IMR-90 (cell line): ENCODE data around the gene PKHD1. TPM values are rescaled to one million over a fixed set of nuclear protein-coding genes. Genes with fewer than 3 reads are reported as not detected.
A peak's percentile ranks its signal among the peaks of the same experiment; 100 is the strongest.

Source experiments
- ATAC-seq: fragments of 200-7000 bp; cut with Tn5 transposase; 2 replicates; pipeline ENCODE4 v1.9.1; 2020; ENCODE audit warnings: low read depth, mild to moderate bottlenecking, moderate library complexity
- Bru-seq: library from RNA; stranded (reverse); fragments of 400-500 nt; gene quantifications from one replicate; lab custom pipeline; 2021; lab: Mats Ljungman, UMichigan
- BruChase-seq, 2 experiments: library from RNA; stranded (reverse); fragments of 400-500 nt; gene quantifications; one replicate each; lab custom pipeline; 2021; lab: Mats Ljungman, UMichigan
- BruUV-seq: library from RNA; stranded (reverse); fragments of 400-500 nt; replicated peaks from 2 replicates; lab custom pipeline; 2021; lab: Mats Ljungman, UMichigan
- CTCF ChIA-PET: fragments of 300-600 bp; formaldehyde crosslinking; extraction: SDS; loops from one replicate; lab custom pipeline; 2021; ENCODE audit warnings: antibody characterized with exemption; lab: Yijun Ruan, JAX
- POLR2A ChIA-PET: fragments of 300-600 bp; sonication (Branson Sonifier 250); formaldehyde crosslinking; loops from one replicate; lab custom pipeline; 2022; ENCODE audit warnings: antibody characterized with exemption; ENCODE audit not compliant: unreplicated experiment; lab: Charles Lee
- DNase-seq: peaks from one replicate; pipeline ENCODE4 v3.0.0; 2013
- H2AFZ ChIP-seq: replicated peaks from 2 replicates; pipeline ENCODE3; 2013; ENCODE audit warnings: low read length, mild to moderate bottlenecking; ENCODE audit not compliant: poor library complexity
- H2AK5ac ChIP-seq: 2 replicates; pipeline ENCODE4 v1.6.1; 2013; ENCODE audit warnings: low read depth, low read length, inconsistent platforms
- H2AK9ac ChIP-seq: replicated peaks from 2 replicates; pipeline ENCODE3; 2013; ENCODE audit warnings: mild to moderate bottlenecking, low read depth, low read length, moderate library complexity; ENCODE audit not compliant: poor library complexity
- H2BK120ac ChIP-seq: 2 replicates; pipeline ENCODE4 v1.6.1; 2013; ENCODE audit warnings: low read depth, low read length, inconsistent platforms
- H2BK15ac ChIP-seq: 3 replicates; pipeline ENCODE4 v1.6.1; 2013; ENCODE audit warnings: low read depth, low read length, inconsistent platforms
- H2BK20ac ChIP-seq: 2 replicates; pipeline ENCODE4 v1.6.1; 2013; ENCODE audit warnings: low read depth, mild to moderate bottlenecking, inconsistent platforms, low read length, moderate library complexity
- H2BK5ac ChIP-seq: 2 replicates; pipeline ENCODE4 v1.6.1; 2013; ENCODE audit warnings: mild to moderate bottlenecking, low read depth, low read length, inconsistent platforms; ENCODE audit not compliant: poor library complexity, severe bottlenecking
- H3K14ac ChIP-seq: replicated peaks from 2 replicates; pipeline ENCODE4 v1.6.1; 2013; ENCODE audit warnings: low read depth, low read length, inconsistent platforms
- H3K18ac ChIP-seq: 2 replicates; pipeline ENCODE4 v1.6.1; 2013; ENCODE audit warnings: low read depth, low read length, control low read depth
- H3K23ac ChIP-seq: 2 replicates; pipeline ENCODE4 v1.6.1; 2013; ENCODE audit warnings: low read depth, low read length, inconsistent platforms
- H3K27ac ChIP-seq: 2 replicates; pipeline ENCODE4 v1.5.1; 2013; ENCODE audit warnings: mild to moderate bottlenecking, control low read depth, low read length; ENCODE audit not compliant: insufficient read depth
- H3K27me3 ChIP-seq: 2 replicates; pipeline ENCODE4 v1.6.1; 2013; ENCODE audit warnings: low read length; ENCODE audit not compliant: control insufficient read depth, insufficient read depth
- H3K36me3 ChIP-seq: 2 replicates; pipeline ENCODE4 v1.6.1; 2013; ENCODE audit warnings: low read length, mixed read lengths; ENCODE audit not compliant: control insufficient read depth, insufficient read depth
- H3K4ac ChIP-seq: 2 replicates; pipeline ENCODE4 v1.6.1; 2013; ENCODE audit warnings: low read depth, low read length, inconsistent platforms
- H3K4me1 ChIP-seq: 2 replicates; pipeline ENCODE4 v1.6.1; 2013; ENCODE audit warnings: low read length, mixed read lengths; ENCODE audit not compliant: control insufficient read depth, insufficient read depth
- H3K4me2 ChIP-seq: 2 replicates; pipeline ENCODE4 v1.6.1; 2013; ENCODE audit warnings: low read depth, mild to moderate bottlenecking, control low read depth, low read length, moderate library complexity
- H3K4me3 ChIP-seq: 2 replicates; pipeline ENCODE4 v1.5.1; 2013; ENCODE audit warnings: low read depth, mild to moderate bottlenecking, control low read depth, low read length, moderate library complexity; ENCODE audit not compliant: insufficient read depth
- H3K56ac ChIP-seq: 2 replicates; pipeline ENCODE4 v1.6.1; 2013; ENCODE audit warnings: low read length, inconsistent platforms; ENCODE audit not compliant: insufficient read depth; ENCODE audit errors: extremely low read depth
- H3K79me1 ChIP-seq, 2 experiments: 2 replicates each; pipeline ENCODE4 v1.6.1; 2013; ENCODE audit warnings: low read length in 2 of 2, inconsistent platforms in 1 of 2, low read depth in 1 of 2
- H3K9ac ChIP-seq: 2 replicates; pipeline ENCODE4 v1.6.1; 2013; ENCODE audit warnings: low read depth, low read length, control low read depth
- H3K9me1 ChIP-seq: 2 replicates; pipeline ENCODE4 v1.6.1; 2013; ENCODE audit warnings: low read length, inconsistent platforms; ENCODE audit not compliant: insufficient read depth
- H3K9me3 ChIP-seq: 2 replicates; pipeline ENCODE4 v1.6.1; 2013; ENCODE audit warnings: low read length; ENCODE audit not compliant: control insufficient read depth, insufficient read depth
- H4K20me1 ChIP-seq: 2 replicates; pipeline ENCODE4 v1.6.1; 2013; ENCODE audit warnings: low read length, inconsistent platforms; ENCODE audit not compliant: insufficient read depth
- H4K5ac ChIP-seq: 2 replicates; pipeline ENCODE4 v1.6.1; 2013; ENCODE audit warnings: mild to moderate bottlenecking, low read depth, low read length, control low read depth
- H4K8ac ChIP-seq, 2 experiments: 2 replicates each; pipeline ENCODE4 v1.6.1; 2013; ENCODE audit warnings: low read depth in 2 of 2, low read length in 2 of 2, control low read depth in 1 of 2, inconsistent platforms in 1 of 2
- H4K91ac ChIP-seq: 2 replicates; pipeline ENCODE4 v1.6.1; 2013; ENCODE audit warnings: low read depth, low read length, inconsistent platforms; ENCODE audit not compliant: insufficient read depth
- MAZ ChIP-seq: IDR thresholded peaks from 2 replicates; pipeline ENCODE4 v1.6.1; 2012; ENCODE audit warnings: low read depth, mild to moderate bottlenecking, low read length, improper control_type of control experiment, moderate library complexity, borderline replicate concordance
- RAD21 ChIP-seq: IDR thresholded peaks from 2 replicates; pipeline ENCODE4 v1.6.1; 2012; ENCODE audit warnings: low read length, improper control_type of control experiment
- RFX5 ChIP-seq: IDR thresholded peaks from 2 replicates; pipeline ENCODE4 v1.8.0; 2012; ENCODE audit warnings: low read depth, mild to moderate bottlenecking, low read length, moderate library complexity
- SMC3 ChIP-seq: fragments of 150-350 bp; IDR thresholded peaks from 2 replicates; pipeline ENCODE4 v1.6.1; 2016; ENCODE audit warnings: low read depth, mild to moderate bottlenecking, antibody characterized with exemption, low read length, moderate library complexity
- WGBS, 2 experiments: methylation state at CpG; one replicate each; pipeline versions ENCODE4 v1.1.5 to v1.1.7; 2013; ENCODE audit warnings: missing lambda C conversion rate in 2 of 2; ENCODE audit not compliant: insufficient read length in 1 of 2; ENCODE audit errors: extremely low coverage in 2 of 2; 5-methylcytosine and 5-hydroxymethylcytosine counted together
- dilution Hi-C: fragments of 300-500 bp; cut with HindIII; formaldehyde crosslinking; loops from one replicate; pipeline ENCODE4 v1.14.3; 2018; ENCODE audit warnings: low sequenced_read_pairs; ENCODE audit not compliant: unreplicated experiment
- in situ Hi-C: fragments of 300-500 bp; cut with MboI; formaldehyde crosslinking; loops from 3 replicates; pipeline ENCODE4 v1.14.3; 2019; ENCODE audit warnings: low sequenced_read_pairs, inconsistent platforms, mixed read lengths
- intact Hi-C: fragments of 100-400 bp; cut with micrococcal nuclease; formaldehyde crosslinking; loops from 2 replicates; pipeline ENCODE4 v1.10.0; 2022
- long read RNA-seq: library from polyadenylated mRNA; unstranded; transcript quantifications from one replicate; pipeline ENCODE4 v2.0.0, GENCODE V29; 2021; ENCODE audit not compliant: unreplicated experiment
- polyA plus RNA-seq, 3 experiments: library from polyadenylated mRNA; depleted of rRNA; stranded (reverse); fragments of >200 nt; gene quantifications; 2 replicates each; pipeline ENCODE4 v1.2.3, GENCODE V29; 2012; ENCODE audit warnings: low replicate concordance in 1 of 3
- total RNA-seq: library from RNA; depleted of rRNA; stranded (reverse); fragments of >200 nt; gene quantifications from 2 replicates; pipeline ENCODE4 v1.2.3, GENCODE V29; 2012; rRNA removed
- TF ChIP-seq, protein P1 (sequence below): conservative IDR thresholded peaks from 2 replicates; pipeline ENCODE4 v1.5.1; 2012; ENCODE audit warnings: mild to moderate bottlenecking, low read depth, low read length, improper control_type of control experiment

Gene PKHD1, protein sequence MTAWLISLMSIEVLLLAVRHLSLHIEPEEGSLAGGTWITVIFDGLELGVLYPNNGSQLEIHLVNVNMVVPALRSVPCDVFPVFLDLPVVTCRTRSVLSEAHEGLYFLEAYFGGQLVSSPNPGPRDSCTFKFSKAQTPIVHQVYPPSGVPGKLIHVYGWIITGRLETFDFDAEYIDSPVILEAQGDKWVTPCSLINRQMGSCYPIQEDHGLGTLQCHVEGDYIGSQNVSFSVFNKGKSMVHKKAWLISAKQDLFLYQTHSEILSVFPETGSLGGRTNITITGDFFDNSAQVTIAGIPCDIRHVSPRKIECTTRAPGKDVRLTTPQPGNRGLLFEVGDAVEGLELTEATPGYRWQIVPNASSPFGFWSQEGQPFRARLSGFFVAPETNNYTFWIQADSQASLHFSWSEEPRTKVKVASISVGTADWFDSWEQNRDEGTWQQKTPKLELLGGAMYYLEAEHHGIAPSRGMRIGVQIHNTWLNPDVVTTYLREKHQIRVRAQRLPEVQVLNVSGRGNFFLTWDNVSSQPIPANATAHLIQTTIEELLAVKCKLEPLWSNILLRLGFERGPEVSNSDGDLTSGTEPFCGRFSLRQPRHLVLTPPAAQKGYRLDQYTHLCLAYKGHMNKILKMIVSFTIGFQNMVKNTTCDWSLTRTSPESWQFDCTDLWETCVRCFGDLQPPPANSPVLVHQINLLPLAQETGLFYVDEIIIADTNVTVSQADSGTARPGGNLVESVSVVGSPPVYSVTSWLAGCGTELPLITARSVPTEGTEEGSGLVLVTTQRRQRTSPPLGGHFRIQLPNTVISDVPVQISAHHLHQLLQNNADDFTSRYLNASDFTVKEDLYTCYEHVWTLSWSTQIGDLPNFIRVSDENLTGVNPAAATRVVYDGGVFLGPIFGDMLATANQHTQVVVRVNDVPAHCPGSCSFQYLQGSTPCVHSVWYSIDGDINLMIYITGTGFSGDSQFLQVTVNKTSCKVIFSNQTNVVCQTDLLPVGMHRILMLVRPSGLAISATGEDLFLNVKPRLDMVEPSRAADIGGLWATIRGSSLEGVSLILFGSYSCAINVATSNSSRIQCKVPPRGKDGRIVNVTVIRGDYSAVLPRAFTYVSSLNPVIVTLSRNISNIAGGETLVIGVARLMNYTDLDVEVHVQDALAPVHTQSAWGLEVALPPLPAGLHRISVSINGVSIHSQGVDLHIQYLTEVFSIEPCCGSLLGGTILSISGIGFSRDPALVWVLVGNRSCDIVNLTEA (N-terminal part only)
- total RNA-seq, result not detected in 2 replicates
- polyA plus RNA-seq (2012; rRNA removed), result not detected in 2 replicates
- polyA plus RNA-seq (2012; cell fraction: cytosol; rRNA removed), result not detected in 2 replicates
- not detected in 2 replicates for polyA plus RNA-seq (2012; cell fraction: nucleus; rRNA removed; ENCODE audit: low replicate concordance)
- Bru-seq, nascent RNA, result percentile 5 among the genes with signal in this experiment
- BruChase-seq, experiment 1, labeled RNA remaining after a 6-hour chase, result percentile 4 among the genes with signal in this experiment
- percentile 6 among the genes with signal in this experiment for BruChase-seq, experiment 2, labeled RNA remaining after a 2-hour chase
- long read RNA-seq, result 0 reads

- no peak within 1 kb of the TSS for H2AK5ac ChIP-seq
- H4K91ac ChIP-seq, result no peak within 1 kb of the TSS
- no peak within 1 kb of the TSS for H2BK20ac ChIP-seq
- no peak within 1 kb of the TSS for H4K8ac ChIP-seq
- H3K23ac ChIP-seq, result no peak within 1 kb of the TSS
- H3K36me3 ChIP-seq, result no peaks in the 10 kb centered on the region
- H3K9ac ChIP-seq, result no peak within 1 kb of the TSS
- DNase-seq (peak; percentile 13), ATAC-seq (peak; percentile 27; the same call in 1 of the 2 replicates)
- intact Hi-C loops (loop anchor here (1.0 kb wide), 1 partner anchor 176 kb away; no protein-coding TSS in a partner anchor), in situ Hi-C loops (no loop called here), dilution Hi-C loops (no loop called here)
- no peak within 1 kb of the TSS for H3K4ac ChIP-seq
- no TSS peak for BruUV-seq
- no peak within 1 kb of the TSS for H2BK5ac ChIP-seq
- no peak within 1 kb of the TSS for H3K56ac ChIP-seq
- no CpG with 5 or more reads among the region's 7 CpGs for WGBS, 2 experiments
- ChIA-PET CTCF (interaction anchor here (0.9 kb wide), 1 partner anchor 10 kb away, joined by 3 read pairs; no protein-coding TSS in a partner anchor), POLR2A (no interaction called here)
- H4K20me1 ChIP-seq, result no peaks in the 10 kb centered on the region
- no peak within 1 kb of the TSS for H2BK15ac ChIP-seq
- H3K4me1 ChIP-seq, result no peaks in the 10 kb centered on the region
- H3K9me1 ChIP-seq, result no peaks in the 10 kb centered on the region
- H3K4me3 ChIP-seq, result no peak within 1 kb of the TSS
- H2AFZ ChIP-seq, result no peak within 1 kb of the TSS
- no peak within 1 kb of the TSS for H3K14ac ChIP-seq
- no peak for TF ChIP-seq RFX5
- TF ChIP-seq RAD21, result 0 out of 2 replicates have a peak, but pooled peaks have one; percentile 6
- TF ChIP-seq, protein P1, sequence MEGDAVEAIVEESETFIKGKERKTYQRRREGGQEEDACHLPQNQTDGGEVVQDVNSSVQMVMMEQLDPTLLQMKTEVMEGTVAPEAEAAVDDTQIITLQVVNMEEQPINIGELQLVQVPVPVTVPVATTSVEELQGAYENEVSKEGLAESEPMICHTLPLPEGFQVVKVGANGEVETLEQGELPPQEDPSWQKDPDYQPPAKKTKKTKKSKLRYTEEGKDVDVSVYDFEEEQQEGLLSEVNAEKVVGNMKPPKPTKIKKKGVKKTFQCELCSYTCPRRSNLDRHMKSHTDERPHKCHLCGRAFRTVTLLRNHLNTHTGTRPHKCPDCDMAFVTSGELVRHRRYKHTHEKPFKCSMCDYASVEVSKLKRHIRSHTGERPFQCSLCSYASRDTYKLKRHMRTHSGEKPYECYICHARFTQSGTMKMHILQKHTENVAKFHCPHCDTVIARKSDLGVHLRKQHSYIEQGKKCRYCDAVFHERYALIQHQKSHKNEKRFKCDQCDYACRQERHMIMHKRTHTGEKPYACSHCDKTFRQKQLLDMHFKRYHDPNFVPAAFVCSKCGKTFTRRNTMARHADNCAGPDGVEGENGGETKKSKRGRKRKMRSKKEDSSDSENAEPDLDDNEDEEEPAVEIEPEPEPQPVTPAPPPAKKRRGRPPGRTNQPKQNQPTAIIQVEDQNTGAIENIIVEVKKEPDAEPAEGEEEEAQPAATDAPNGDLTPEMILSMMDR, result peak; percentile 31
- no peak for TF ChIP-seq MAZ
- TF ChIP-seq SMC3, result 0 out of 2 replicates have a peak, but pooled peaks have one; percentile 25
- H3K27ac ChIP-seq, result no peak within 1 kb of the TSS
- no peak within 1 kb of the TSS for H2BK120ac ChIP-seq
- no peak within 1 kb of the TSS for H2AK9ac ChIP-seq
- H3K79me1 ChIP-seq, result no peaks in the 10 kb centered on the region
- H3K4me2 ChIP-seq, result no peak within 1 kb of the TSS
- no peaks in the 10 kb centered on the region for H3K9me3 ChIP-seq
- no peak within 1 kb of the TSS for H3K18ac ChIP-seq
- H4K5ac ChIP-seq, result no peak within 1 kb of the TSS
- no peaks in the 10 kb centered on the region for H3K27me3 ChIP-seq
Observed at GRCh38 chr6:52087498-52087999, at the start of gene PKHD1. TSS of gene PKHD1 (minus strand) at chr6:52087613. CDS start at chr6:52084933, 2,680 bp downstream.
